B cell (primary cell): ENCODE measurements around the gene PTGES3.

Experiments
- CTCF ChIP-seq: fragments of 200-600 bp; IDR thresholded peaks from one replicate; pipeline ENCODE4 v1.8.0; 2022; ENCODE audit warnings: antibody characterized with exemption, mild to moderate bottlenecking
- EZH2 ChIP-seq: IDR thresholded peaks from 2 replicates; pipeline ENCODE4 v1.6.1; 2012; ENCODE audit warnings: borderline replicate concordance, low read depth, mild to moderate bottlenecking, moderate library complexity, low read length; ENCODE audit not compliant: insufficient read depth, poor library complexity, severe bottlenecking

- TF ChIP-seq EZH2 (no peak), CTCF (no peak)
Measured at GRCh38 chr12:56716933-56717880, 29.1 kb upstream of the PTGES3 start.
